HepG2 (cell line): ENCODE measurements around the gene GDF15. TPM values are rescaled to one million over a fixed set of nuclear protein-coding genes. Genes with fewer than 3 reads are reported as not detected.
"Not testable (repeated sequence)": the region's sequence is repeated elsewhere in the genome, so short reads cannot be mapped to it uniquely, and the experiment has no call there.

Source experiments
- ATAC-seq: fragments of 200-7000 bp; cut with Tn5 transposase; 3 replicates; pipeline ENCODE4 v1.9.1; 2020; ENCODE audit warnings: mild to moderate bottlenecking, moderate library complexity
- BruUV-seq: library from RNA; stranded (reverse); fragments of 400-500 nt; replicated peaks from 2 replicates; lab custom pipeline; 2021; lab: Mats Ljungman, UMichigan
- CTCF ChIA-PET: fragments of 300-600 bp; formaldehyde crosslinking; extraction: SDS; loops from one replicate; lab custom pipeline; 2021; ENCODE audit warnings: low total read pairs, inconsistent platforms, low intra/inter-chr PET ratio; lab: Yijun Ruan, JAX
- POLR2A ChIA-PET: fragments of 350-600 bp; sonication (Branson Sonifier 250); formaldehyde crosslinking; loops from one replicate; lab custom pipeline; 2020; ENCODE audit warnings: antibody characterized with exemption, inconsistent platforms; lab: Yijun Ruan, JAX
- DNase-seq: peaks from one replicate; pipeline ENCODE4 v3.0.0-alpha.2; 2015; ENCODE audit warnings: low spot score
- FAIRE-seq: peaks from 3 replicates; lab custom pipeline; 2011; peaks lifted over from hg19 to GRCh38; lab: Jason Lieb, UNC
- H2AFZ ChIP-seq: one replicate; pipeline ENCODE4 v1.6.1; 2011; ENCODE audit warnings: low read length, inconsistent platforms
- H3K27ac ChIP-seq: fragments of 300-600 bp; 3 replicates; pipeline ENCODE4 v1.8.0; 2011; ENCODE audit warnings: mixed run types, mild to moderate bottlenecking, mixed read lengths, low read length, inconsistent platforms; ENCODE audit not compliant: insufficient read depth; ENCODE audit errors: extremely low read length
- H3K27me3 ChIP-seq, 2 experiments: fragments of 200-600 bp in 1 of 2; 2 replicates in 1 of 2; 3 replicates in 1 of 2; pipeline versions ENCODE4 v1.6.0 to v1.8.0; 2011; ENCODE audit warnings: low read length in 2 of 2, mild to moderate bottlenecking in 2 of 2, moderate library complexity in 2 of 2, inconsistent platforms in 1 of 2; ENCODE audit not compliant: insufficient read depth in 2 of 2, control insufficient read depth in 1 of 2
- H3K36me3 ChIP-seq, 2 experiments: fragments of 200-600 bp in 1 of 2; replicated peaks in 1 of 2; 2 replicates in 1 of 2; 3 replicates in 1 of 2; pipeline versions ENCODE4 v1.5.1 to v1.8.0; 2011; ENCODE audit warnings: low read length in 2 of 2, inconsistent platforms in 1 of 2; ENCODE audit not compliant: insufficient read depth in 2 of 2, control insufficient read depth in 1 of 2
- H3K4me1 ChIP-seq: 2 replicates; pipeline ENCODE4 v1.5.1; 2012; ENCODE audit warnings: low read length, inconsistent platforms; ENCODE audit not compliant: insufficient read depth
- H3K4me2 ChIP-seq: 2 replicates; pipeline ENCODE4 v1.6.0; 2011; ENCODE audit warnings: low read depth, low read length, inconsistent platforms
- H3K4me3 ChIP-seq, 3 experiments: fragments of 200-600 bp in 1 of 3; sonication (generic), shearing (Covaris generic) in 1 of 3; replicated peaks in 1 of 3; 2 replicates each; pipeline ENCODE4 v1.5.1; 2011 to 2016; ENCODE audit warnings: low read length in 3 of 3, inconsistent platforms in 2 of 3, low read depth in 2 of 3, mild to moderate bottlenecking in 2 of 3, control low read depth in 1 of 3, mixed read lengths in 1 of 3; ENCODE audit not compliant: insufficient read depth in 1 of 3
- H3K79me2 ChIP-seq: one replicate; pipeline ENCODE4 v1.6.1; 2011; ENCODE audit warnings: low read length, inconsistent platforms; ENCODE audit not compliant: insufficient read depth
- H3K9ac ChIP-seq: 2 replicates; pipeline ENCODE4 v1.6.0; 2011; ENCODE audit warnings: mild to moderate bottlenecking, low read depth, low read length, inconsistent platforms; ENCODE audit not compliant: insufficient read depth
- H3K9me3 ChIP-seq: 2 replicates; pipeline ENCODE4 v1.5.1; 2012; ENCODE audit warnings: mild to moderate bottlenecking, low read length
- H4K20me1 ChIP-seq: 2 replicates; pipeline ENCODE4 v1.6.0; 2011; ENCODE audit warnings: inconsistent platforms, mild to moderate bottlenecking, low read length, moderate library complexity; ENCODE audit not compliant: insufficient read depth
- ATF7-NPFF ChIP-seq: sonication (generic); formaldehyde crosslinking; IDR thresholded peaks from 2 replicates; pipeline ENCODE4 v1.8.1; 2023; ENCODE audit warnings: mild to moderate bottlenecking, low read depth, missing genetic modification reagents, moderate library complexity
- FOXK1 ChIP-seq: sonication (generic); formaldehyde crosslinking; IDR thresholded peaks from 2 replicates; pipeline ENCODE4 v1.4.0; 2020; ENCODE audit warnings: low read depth, missing genetic modification reagents, borderline replicate concordance
- POLR2G ChIP-seq: fragments of 200-400 bp; formaldehyde crosslinking; IDR thresholded peaks from 2 replicates; pipeline ENCODE4 v1.6.1; 2018; ENCODE audit warnings: mild to moderate bottlenecking, low read depth, low read length, moderate library complexity
- ZC3H4 ChIP-seq: sonication (generic); formaldehyde crosslinking; IDR thresholded peaks from 2 replicates; pipeline ENCODE4 v1.4.0; 2020; ENCODE audit warnings: missing genetic modification reagents, borderline replicate concordance
- ZNF121 ChIP-seq: sonication (generic); formaldehyde crosslinking; IDR thresholded peaks from 2 replicates; pipeline ENCODE4 v1.5.0; 2020; ENCODE audit warnings: mild to moderate bottlenecking, missing genetic modification reagents
- ZNF350 ChIP-seq: sonication (generic); formaldehyde crosslinking; IDR thresholded peaks from 2 replicates; pipeline ENCODE4 v1.4.0; 2020; ENCODE audit warnings: mild to moderate bottlenecking, low read depth, missing genetic modification reagents, borderline replicate concordance
- ZNF563 ChIP-seq: sonication (generic); formaldehyde crosslinking; IDR thresholded peaks from 2 replicates; pipeline ENCODE4 v1.8.0; 2022; ENCODE audit warnings: mild to moderate bottlenecking, moderate library complexity, missing genetic modification reagents
- ZNF709 ChIP-seq: sonication (generic); formaldehyde crosslinking; IDR thresholded peaks from 2 replicates; pipeline ENCODE4 v1.5.0; 2020; ENCODE audit warnings: mild to moderate bottlenecking, missing genetic modification reagents
- ZNF782 ChIP-seq: sonication (generic); formaldehyde crosslinking; IDR thresholded peaks from 2 replicates; pipeline ENCODE4 v1.4.0; 2020; ENCODE audit warnings: missing genetic modification reagents, mild to moderate bottlenecking, borderline replicate concordance
- WGBS: methylation state at CpG from one replicate; pipeline ENCODE4 v1.1.6; 2017; ENCODE audit warnings: low lambda C conversion rate; 5-methylcytosine and 5-hydroxymethylcytosine counted together
- in situ Hi-C: cut with HindIII; loops from 2 replicates; pipeline ENCODE4 v1.10.0; 2017; ENCODE audit warnings: low pct_unique_long_range_greater_than_20kb; ENCODE audit not compliant: extremely low pct_ligation_motif_present
- intact Hi-C: fragments of 100-400 bp; cut with micrococcal nuclease; formaldehyde crosslinking; loops from one replicate; pipeline ENCODE4 v1.10.0; 2022; ENCODE audit not compliant: unreplicated experiment
- polyA plus RNA-seq, 8 experiments: library from polyadenylated mRNA; depleted of rRNA in 3 of 8; stranded (reverse) in 7 of 8; unstranded in 1 of 8; fragments of >200 nt; fragmentation: Illumina TruSeq in 4 of 8; extraction: Trizol in 4 of 8; gene quantifications; 2 replicates each; pipeline versions ENCODE4 v1.2.1 to v1.2.3, GENCODE V29; 2011 to 2016; ENCODE audit warnings: low read depth in 4 of 8, missing spikeins in 1 of 8, mixed read lengths in 1 of 8; ENCODE audit not compliant: insufficient read depth in 1 of 8
- total RNA-seq, 5 experiments: library from RNA; depleted of rRNA; stranded (reverse); fragments of >200 nt; fragmentation: Illumina TruSeq; extraction: Trizol; gene quantifications; 2 replicates each; pipeline ENCODE4 v1.2.3, GENCODE V29; 2016; ENCODE audit warnings: low read depth in 1 of 5
- TF ChIP-seq, protein P1 (sequence below): sonication (generic); formaldehyde crosslinking; IDR thresholded peaks from 2 replicates; pipeline ENCODE4 v1.8.1; 2023; ENCODE audit warnings: mild to moderate bottlenecking, missing genetic modification reagents
- TF ChIP-seq, protein P2 (sequence below): sonication (generic); formaldehyde crosslinking; IDR thresholded peaks from 2 replicates; pipeline ENCODE4 v1.5.0; 2020; ENCODE audit warnings: missing genetic modification reagents
- TF ChIP-seq, protein P3 (sequence below): sonication (generic); formaldehyde crosslinking; IDR thresholded peaks from 2 replicates; pipeline ENCODE4 v1.4.0; 2020; ENCODE audit warnings: missing genetic modification reagents
- TF ChIP-seq, protein P4 (sequence below): sonication (generic); formaldehyde crosslinking; IDR thresholded peaks from 2 replicates; pipeline ENCODE4 v1.4.0; 2020; ENCODE audit warnings: missing genetic modification reagents, mild to moderate bottlenecking, borderline replicate concordance

Gene GDF15
- total and polyA plus RNA-seq, 2 of the 13 experiments (the other 11 are each of a cell fraction or from before 2014, with no cell fraction given) = 146 to 422 TPM

DNA sequence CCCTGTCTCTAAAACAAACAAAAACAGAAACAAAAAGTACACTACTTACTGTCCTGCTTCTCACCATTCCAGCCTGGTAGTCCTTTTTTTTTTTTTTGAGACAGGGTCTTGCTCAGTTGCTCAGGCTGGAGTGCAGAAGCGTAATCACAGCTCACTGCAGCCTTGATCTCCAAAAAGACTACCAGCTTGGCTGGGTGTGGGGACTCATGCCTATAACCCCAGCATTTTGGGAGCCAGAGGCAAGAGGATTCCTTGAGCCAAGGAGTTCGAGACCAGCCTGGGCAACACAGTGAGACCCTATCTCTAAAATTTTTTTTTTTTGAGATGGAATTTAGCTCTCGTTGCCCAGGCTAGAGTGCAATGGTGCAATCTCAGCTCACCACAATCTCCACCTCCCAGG is 5.1 kb upstream of the GDF15 start (continued):
- TF ChIP-seq, protein P1, sequence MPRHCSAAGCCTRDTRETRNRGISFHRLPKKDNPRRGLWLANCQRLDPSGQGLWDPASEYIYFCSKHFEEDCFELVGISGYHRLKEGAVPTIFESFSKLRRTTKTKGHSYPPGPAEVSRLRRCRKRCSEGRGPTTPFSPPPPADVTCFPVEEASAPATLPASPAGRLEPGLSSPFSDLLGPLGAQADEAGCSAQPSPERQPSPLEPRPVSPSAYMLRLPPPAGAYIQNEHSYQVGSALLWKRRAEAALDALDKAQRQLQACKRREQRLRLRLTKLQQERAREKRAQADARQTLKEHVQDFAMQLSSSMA = no peak
- TF ChIP-seq ZNF121 (CRISPR knock-in tag) (peak; percentile 63; the same call in 1 of the 2 replicates), ATF7-NPFF (CRISPR knock-in tag) (no peak)

DNA sequence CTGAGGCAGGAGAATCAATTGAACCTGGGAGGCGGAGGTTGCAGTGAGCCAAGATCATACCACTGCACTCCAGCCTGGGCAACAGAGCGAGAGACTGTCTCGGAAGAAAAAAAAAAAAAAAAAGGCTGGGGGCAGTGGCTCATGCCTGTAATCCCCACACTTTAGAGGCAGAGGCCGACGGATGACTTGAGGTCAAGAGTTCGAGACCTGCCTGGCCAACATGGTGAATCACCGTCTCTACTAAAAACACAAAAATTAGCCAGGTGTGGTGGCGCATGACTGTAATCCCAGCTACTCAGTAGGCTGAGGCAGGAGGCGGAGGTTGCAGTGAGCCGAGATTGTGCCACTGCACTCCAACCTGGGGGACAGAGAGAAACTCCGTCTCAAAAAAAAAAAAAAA is 2.3 kb upstream of the GDF15 start:
- H3K27ac ChIP-seq = peak overlapping the region; percentile 80
- DNase-seq, in situ Hi-C loops, BruUV-seq, H3K27me3 ChIP-seq, ATAC-seq, FAIRE-seq, intact Hi-C loops, H2AFZ ChIP-seq, H3K9me3 ChIP-seq, CTCF ChIA-PET: not testable (repeated sequence)
- H4K20me1 ChIP-seq = peaks cover 24% of the 10 kb centered on the region
- H3K9ac ChIP-seq = peak overlapping the region; percentile 81
- WGBS = 70% methylated on average over 11 of the region's 11 CpGs
- H3K79me2 ChIP-seq = peaks cover 57% of the 10 kb centered on the region
- H3K4me1 ChIP-seq = peaks cover 69% of the 10 kb centered on the region
- peak overlapping the region; percentile 97 for H3K4me2 ChIP-seq
- POLR2A ChIA-PET = interaction anchor here (0.6 to 14.3 kb wide), 4 partner anchors 16 to 194 kb away, joined by 3 to 514 read pairs (median 45); partner anchors contain the start of gene JUND
- peaks cover 2 to 21% of the 10 kb centered on the region in 2 experiments; a peak in 3 of 5 replicates for H3K36me3 ChIP-seq
- peak overlapping the region; percentile 70 to 91 (median 81) for H3K4me3 ChIP-seq
- TF ChIP-seq, protein P2, sequence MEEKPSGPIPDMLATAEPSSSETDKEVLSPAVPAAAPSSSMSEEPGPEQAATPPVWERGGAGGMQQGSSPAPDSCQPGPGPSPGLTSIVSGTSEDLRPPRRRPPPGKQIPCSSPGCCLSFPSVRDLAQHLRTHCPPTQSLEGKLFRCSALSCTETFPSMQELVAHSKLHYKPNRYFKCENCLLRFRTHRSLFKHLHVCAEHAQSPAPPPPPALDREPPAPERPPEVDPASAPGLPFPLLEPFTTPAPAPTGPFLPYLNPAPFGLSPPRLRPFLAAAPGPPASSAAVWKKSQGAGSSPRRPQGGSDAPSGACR (CRISPR knock-in tag) = 0 out of 2 replicates have a peak, but pooled peaks have one; percentile 7
- TF ChIP-seq, protein P3, sequence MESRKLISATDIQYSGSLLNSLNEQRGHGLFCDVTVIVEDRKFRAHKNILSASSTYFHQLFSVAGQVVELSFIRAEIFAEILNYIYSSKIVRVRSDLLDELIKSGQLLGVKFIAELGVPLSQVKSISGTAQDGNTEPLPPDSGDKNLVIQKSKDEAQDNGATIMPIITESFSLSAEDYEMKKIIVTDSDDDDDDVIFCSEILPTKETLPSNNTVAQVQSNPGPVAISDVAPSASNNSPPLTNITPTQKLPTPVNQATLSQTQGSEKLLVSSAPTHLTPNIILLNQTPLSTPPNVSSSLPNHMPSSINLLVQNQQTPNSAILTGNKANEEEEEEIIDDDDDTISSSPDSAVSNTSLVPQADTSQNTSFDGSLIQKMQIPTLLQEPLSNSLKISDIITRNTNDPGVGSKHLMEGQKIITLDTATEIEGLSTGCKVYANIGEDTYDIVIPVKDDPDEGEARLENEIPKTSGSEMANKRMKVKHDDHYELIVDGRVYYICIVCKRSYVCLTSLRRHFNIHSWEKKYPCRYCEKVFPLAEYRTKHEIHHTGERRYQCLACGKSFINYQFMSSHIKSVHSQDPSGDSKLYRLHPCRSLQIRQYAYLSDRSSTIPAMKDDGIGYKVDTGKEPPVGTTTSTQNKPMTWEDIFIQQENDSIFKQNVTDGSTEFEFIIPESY (CRISPR knock-in tag) = 0 out of 2 replicates have a peak, but pooled peaks have one; percentile 2
- TF ChIP-seq ZNF782 (CRISPR knock-in tag) (0 out of 2 replicates have a peak, but pooled peaks have one; percentile 13), FOXK1 (CRISPR knock-in tag) (peak; percentile 3; the same call in 1 of the 2 replicates), ZNF563 (CRISPR knock-in tag) (peak; percentile 45; the same call in 1 of the 2 replicates), POLR2G (0 out of 2 replicates have a peak, but pooled peaks have one; percentile 10), ZC3H4 (CRISPR knock-in tag) (0 out of 2 replicates have a peak, but pooled peaks have one; percentile 9), ZNF350 (CRISPR knock-in tag) (0 out of 2 replicates have a peak, but pooled peaks have one; percentile 7), ZNF709 (CRISPR knock-in tag) (peak; percentile 29; the same call in 1 of the 2 replicates)
- TF ChIP-seq, protein P4, sequence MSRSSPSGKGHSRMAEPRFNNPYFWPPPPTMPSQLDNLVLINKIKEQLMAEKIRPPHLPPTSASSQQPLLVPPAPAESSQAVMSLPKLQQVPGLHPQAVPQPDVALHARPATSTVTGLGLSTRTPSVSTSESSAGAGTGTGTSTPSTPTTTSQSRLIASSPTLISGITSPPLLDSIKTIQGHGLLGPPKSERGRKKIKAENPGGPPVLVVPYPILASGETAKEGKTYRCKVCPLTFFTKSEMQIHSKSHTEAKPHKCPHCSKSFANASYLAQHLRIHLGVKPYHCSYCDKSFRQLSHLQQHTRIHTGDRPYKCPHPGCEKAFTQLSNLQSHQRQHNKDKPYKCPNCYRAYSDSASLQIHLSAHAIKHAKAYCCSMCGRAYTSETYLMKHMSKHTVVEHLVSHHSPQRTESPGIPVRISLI (CRISPR knock-in tag) = 0 out of 2 replicates have a peak, but pooled peaks have one; percentile 23
